ENCODE data around the gene MIPOL1. TPM values are rescaled to one million over a fixed set of nuclear protein-coding genes. Genes with fewer than 3 reads are reported as not detected.

Gene MIPOL1
- total and polyA plus RNA-seq, 2 of the 13 experiments (the other 11 are each of a cell fraction or from before 2014, with no cell fraction given): 8.6 to 34.2 TPM

GRCh38 chr14:37587881-37588666 is 390.3 kb downstream of the MIPOL1 start (continued):
- TF ChIP-seq ZHX2 (IDR thresholded peaks at IDR 0.05; ENCODE audit: low read depth) (peak; percentile 62; the same call in 1 of the 2 replicates), ZHX2 (CRISPR knock-in tag; IDR thresholded peaks at IDR 0.05; ENCODE audit: borderline replicate concordance) (peak; percentile 91; the same call in 1 of the 2 replicates), ZFP1 (CRISPR knock-in tag; IDR thresholded peaks at IDR 0.05) (no peak), PLRG1 (conservative IDR thresholded peaks at IDR 0.05) (no peak), POGK (CRISPR knock-in tag; conservative IDR thresholded peaks at IDR 0.05) (peak; percentile 78; the same call in 1 of the 2 replicates), THRA (CRISPR knock-in tag; IDR thresholded peaks at IDR 0.05; ENCODE audit: borderline replicate concordance) (peak; percentile 59), HOXD1 (CRISPR knock-in tag; IDR thresholded peaks at IDR 0.05) (no peak), SNAPC2 (CRISPR knock-in tag; IDR thresholded peaks at IDR 0.05) (no peak; the same call in 1 of the 2 replicates), PRDM15 (CRISPR knock-in tag; IDR thresholded peaks at IDR 0.05) (peak; percentile 58; the same call in 1 of the 2 replicates), SPEN (CRISPR knock-in tag; IDR thresholded peaks at IDR 0.05; ENCODE audit: low read depth) (no peak; the same call in 1 of the 2 replicates), ZNF337 (CRISPR knock-in tag; IDR thresholded peaks at IDR 0.05; ENCODE audit: borderline replicate concordance, low read depth) (peak; percentile 91), ZNF143 (CRISPR knock-in tag; IDR thresholded peaks at IDR 0.05) (no peak), ZNF431 (CRISPR knock-in tag; IDR thresholded peaks at IDR 0.05; ENCODE audit: borderline replicate concordance, low read depth) (peak; percentile 55; the same call in 1 of the 2 replicates), SNAI1 (CRISPR knock-in tag; IDR thresholded peaks at IDR 0.05; ENCODE audit: borderline replicate concordance) (0 out of 2 replicates have a peak, but pooled peaks have one; percentile 79), ZNF598 (CRISPR knock-in tag; IDR thresholded peaks at IDR 0.05; ENCODE audit: borderline replicate concordance) (peak; percentile 99; the same call in 1 of the 2 replicates)
